Activated B cell treated with CpG ODN at 0.5 μM for 24 hours (primary cell): ENCODE data around the gene HSD17B8. TPM values are rescaled to one million over a fixed set of nuclear protein-coding genes. Genes with fewer than 3 reads are reported as not detected.

Experiments used
- ATAC-seq: fragments of 200-7000 bp; cut with Tn5 transposase; one replicate; pipeline ENCODE4 v1.10.0; 2021; ENCODE audit warnings: low read depth, mild to moderate bottlenecking, moderate library complexity
- CTCF ChIA-PET: fragments of 350-600 bp; sonication (Branson Sonifier 250); formaldehyde crosslinking; loops from one replicate; lab custom pipeline; 2021; ENCODE audit warnings: antibody characterized with exemption; lab: Charles Lee
- POLR2A ChIA-PET: fragments of 350-600 bp; sonication (Branson Sonifier 250); formaldehyde crosslinking; loops from one replicate; lab custom pipeline; 2021; ENCODE audit warnings: antibody characterized with exemption; lab: Charles Lee
- DNase-seq: peaks from one replicate; pipeline ENCODE4 v3.0.0; 2022
- H3K27ac Mint-ChIP-seq: one replicate; pipeline ENCODE4 v1.8.0; 2020; ENCODE audit warnings: mixed read lengths
- H3K27me3 Mint-ChIP-seq: one replicate; pipeline ENCODE4 v1.8.0; 2021; ENCODE audit warnings: mixed read lengths
- H3K36me3 Mint-ChIP-seq: one replicate; pipeline ENCODE4 v1.8.0; 2021; ENCODE audit warnings: low read depth, mixed read lengths
- H3K4me1 Mint-ChIP-seq: one replicate; pipeline ENCODE4 v1.8.0; 2021; ENCODE audit warnings: mixed read lengths
- H3K4me3 Mint-ChIP-seq: one replicate; pipeline ENCODE4 v1.8.0; 2020; ENCODE audit warnings: mild to moderate bottlenecking, mixed read lengths
- H3K9me3 Mint-ChIP-seq: one replicate; pipeline ENCODE4 v1.8.0; 2020; ENCODE audit warnings: mixed read lengths
- intact Hi-C: fragments of 100-400 bp; cut with micrococcal nuclease; formaldehyde crosslinking; loops from one replicate; pipeline ENCODE4 v1.15.1; 2024
- total RNA-seq: library from RNA; stranded (reverse); gene quantifications from 2 replicates; pipeline ENCODE4 v1.2.3, GENCODE V29; 2022
- TF ChIP-seq, protein P1 (sequence below): fragments of 200-600 bp; IDR thresholded peaks from one replicate; pipeline ENCODE4 v1.8.0; 2022; ENCODE audit warnings: antibody characterized with exemption, mild to moderate bottlenecking

HSD17B8 gene
- total RNA-seq, 1 donor from 2014 or later = 12.3 TPM

DNA sequence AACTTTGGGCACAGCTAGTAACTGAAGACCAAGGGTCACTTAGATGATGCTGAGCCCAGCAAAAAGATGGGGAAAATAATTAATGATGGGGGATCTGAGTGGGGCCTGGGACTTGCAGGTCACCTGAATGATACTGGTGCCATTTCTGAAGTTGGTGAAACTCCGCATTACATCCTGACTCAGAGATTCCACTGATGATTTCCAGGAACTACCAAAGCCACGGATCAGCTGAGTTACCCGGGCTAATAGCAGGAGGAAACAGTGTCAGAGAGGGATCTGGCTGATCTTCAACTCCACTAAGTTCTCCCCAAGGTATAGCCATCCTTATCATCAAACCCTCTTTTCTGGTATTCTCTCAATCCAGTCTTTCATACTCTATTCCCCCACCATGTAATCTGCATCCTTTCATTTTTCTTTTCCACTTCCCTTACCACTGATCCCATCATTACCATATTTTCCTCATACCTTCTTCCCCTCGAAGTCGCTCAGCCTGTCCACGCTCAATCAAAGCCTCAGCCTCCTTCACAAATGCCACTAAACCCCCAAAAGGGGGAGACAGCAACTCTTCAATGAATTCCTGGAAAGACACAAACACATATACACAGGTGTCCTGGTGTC lies 47.0 kb downstream of the HSD17B8 start:
- H3K27ac Mint-ChIP-seq = no peak overlapping the region
- ChIA-PET CTCF (no interaction called here), POLR2A (interaction anchor here (3.7 to 5.5 kb wide), 3 partner anchors 20 to 43 kb away, joined by 32 to 55 read pairs (median 37); partner anchors contain the start of genes B3GALT4, RING1, RPS18 and VPS52)
- ATAC-seq = no peak
- DNase-seq = no peak
- peak overlapping the region; percentile 40 for H3K4me3 Mint-ChIP-seq
- TF ChIP-seq, protein P1, sequence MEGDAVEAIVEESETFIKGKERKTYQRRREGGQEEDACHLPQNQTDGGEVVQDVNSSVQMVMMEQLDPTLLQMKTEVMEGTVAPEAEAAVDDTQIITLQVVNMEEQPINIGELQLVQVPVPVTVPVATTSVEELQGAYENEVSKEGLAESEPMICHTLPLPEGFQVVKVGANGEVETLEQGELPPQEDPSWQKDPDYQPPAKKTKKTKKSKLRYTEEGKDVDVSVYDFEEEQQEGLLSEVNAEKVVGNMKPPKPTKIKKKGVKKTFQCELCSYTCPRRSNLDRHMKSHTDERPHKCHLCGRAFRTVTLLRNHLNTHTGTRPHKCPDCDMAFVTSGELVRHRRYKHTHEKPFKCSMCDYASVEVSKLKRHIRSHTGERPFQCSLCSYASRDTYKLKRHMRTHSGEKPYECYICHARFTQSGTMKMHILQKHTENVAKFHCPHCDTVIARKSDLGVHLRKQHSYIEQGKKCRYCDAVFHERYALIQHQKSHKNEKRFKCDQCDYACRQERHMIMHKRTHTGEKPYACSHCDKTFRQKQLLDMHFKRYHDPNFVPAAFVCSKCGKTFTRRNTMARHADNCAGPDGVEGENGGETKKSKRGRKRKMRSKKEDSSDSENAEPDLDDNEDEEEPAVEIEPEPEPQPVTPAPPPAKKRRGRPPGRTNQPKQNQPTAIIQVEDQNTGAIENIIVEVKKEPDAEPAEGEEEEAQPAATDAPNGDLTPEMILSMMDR = no peak
- H3K36me3 Mint-ChIP-seq = peaks cover 30% of the 10 kb centered on the region
- intact Hi-C loops = no loop called here
- no peaks in the 10 kb centered on the region for H3K27me3 Mint-ChIP-seq
- no peaks in the 10 kb centered on the region for H3K9me3 Mint-ChIP-seq
- peaks cover 28% of the 10 kb centered on the region for H3K4me1 Mint-ChIP-seq

DNA sequence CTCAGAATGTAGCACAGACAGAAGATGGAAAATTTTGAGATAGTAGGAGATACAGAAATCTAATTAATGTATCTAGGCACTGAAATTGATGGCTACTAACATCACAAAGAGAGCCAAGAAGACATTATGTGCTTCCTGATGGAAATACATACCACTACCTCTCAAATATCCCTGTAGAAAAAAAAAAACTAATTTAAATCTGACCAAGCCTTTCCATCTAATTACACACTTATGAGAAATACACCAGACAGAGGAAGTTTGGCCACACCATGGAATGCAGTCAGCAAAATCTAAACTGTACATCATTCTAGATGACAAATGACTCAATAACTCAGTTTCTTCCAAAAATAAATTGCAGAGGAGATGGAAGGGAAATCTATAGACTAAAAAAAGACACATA lies 48.3 kb downstream of the HSD17B8 start:
- POLR2A ChIA-PET = interaction anchor here (0.7 to 5.5 kb wide), 2 partner anchors 19 to 158 kb away, joined by 8 to 55 read pairs; partner anchors contain the start of genes PHF1, RPS18 and VPS52
- Mint-ChIP-seq H3K9me3 (no peaks in the 10 kb centered on the region), H3K36me3 (peaks cover 33% of the 10 kb centered on the region), H3K4me1 (peaks cover 28% of the 10 kb centered on the region), H3K4me3 (no peak overlapping the region), H3K27me3 (no peaks in the 10 kb centered on the region), H3K27ac (peak overlapping the region; percentile 20)
- CTCF ChIA-PET = no interaction called here
- TF ChIP-seq, protein P1 = no peak
- intact Hi-C loops = no loop called here
- ATAC-seq (no peak), DNase-seq (no peak)

DNA sequence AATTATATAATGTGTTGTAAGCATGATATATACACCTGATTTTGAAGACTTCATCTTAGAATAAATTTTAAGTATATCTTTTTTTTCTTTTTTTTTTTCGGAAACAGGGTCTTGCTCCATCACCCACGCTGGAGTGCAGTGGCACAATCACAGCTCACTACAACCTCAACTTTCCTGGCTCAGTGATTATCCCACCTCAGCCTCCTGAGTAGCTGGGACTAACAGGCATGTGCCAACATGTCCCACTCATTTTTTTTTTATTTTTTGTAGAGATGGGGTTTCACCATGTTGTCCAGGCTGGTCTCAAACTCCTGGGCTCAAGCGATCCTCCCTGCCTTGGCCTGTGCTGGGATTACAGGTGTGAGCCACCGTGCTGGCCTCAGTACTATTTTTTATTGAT lies 50.1 kb downstream of the HSD17B8 start:
- Mint-ChIP-seq H3K36me3 (peaks cover 44% of the 10 kb centered on the region), H3K4me3 (no peak overlapping the region)
- POLR2A ChIA-PET = interaction anchor here (0.8 kb wide), 1 partner anchor 17 kb away, joined by 6 read pairs; the partner anchor contains the start of genes RPS18 and VPS52

More for the DNA sequence above, 50.1 kb downstream of the HSD17B8 start:
- intact Hi-C loops = no loop called here
- CTCF ChIA-PET = no interaction called here
- Mint-ChIP-seq H3K9me3 (no peaks in the 10 kb centered on the region), H3K27me3 (no peaks in the 10 kb centered on the region), H3K4me1 (peaks cover 12% of the 10 kb centered on the region), H3K27ac (no peak overlapping the region)
- ATAC-seq (no peak), DNase-seq (no peak)
- TF ChIP-seq, protein P1 = no peak

Other genes starting within 250 kb of the HSD17B8 start
- gene BRD2, start 236.1 kb upstream of the HSD17B8 start, total RNA-seq = 347 and 370 TPM in 2 replicates
- gene HLA-DOA, start 195.1 kb upstream of the HSD17B8 start, total RNA-seq = 153 and 167 TPM in 2 replicates
- gene HLA-DPA1, start 131.0 kb upstream of the HSD17B8 start, total RNA-seq = 718 and 730 TPM in 2 replicates
- 853 and 854 TPM in 2 replicates for gene HLA-DPB1, start 128.7 kb upstream of the HSD17B8 start, total RNA-seq
- gene COL11A2, start 12.2 kb upstream of the HSD17B8 start, total RNA-seq = 0.32 and 0.47 TPM in 2 replicates
- 72.4 and 74.3 TPM in 2 replicates for gene RXRB, start 4.0 kb upstream of the HSD17B8 start, total RNA-seq
- 31.7 and 35.2 TPM in 2 replicates for gene SLC39A7, start 3.8 kb upstream of the HSD17B8 start, total RNA-seq
- gene RING1, start 3.8 kb downstream of the HSD17B8 start, total RNA-seq = 41.7 and 43.8 TPM in 2 replicates
- gene VPS52, start 67.2 kb downstream of the HSD17B8 start, total RNA-seq = 82.0 and 97.2 TPM in 2 replicates
- 4,710 and 5,877 TPM in 2 replicates for gene RPS18, start 67.4 kb downstream of the HSD17B8 start, total RNA-seq
- 19.1 and 19.4 TPM in 2 replicates for gene B3GALT4, start 72.5 kb downstream of the HSD17B8 start, total RNA-seq
- 114 and 117 TPM in 2 replicates for gene WDR46, start 84.6 kb downstream of the HSD17B8 start, total RNA-seq
- 82.8 and 95.1 TPM in 2 replicates for gene PFDN6, start 84.9 kb downstream of the HSD17B8 start, total RNA-seq
- 54.7 and 66.5 TPM in 2 replicates for gene RGL2, start 94.3 kb downstream of the HSD17B8 start, total RNA-seq
- 319 and 350 TPM in 2 replicates for gene TAPBP, start 109.4 kb downstream of the HSD17B8 start, total RNA-seq
- 31.6 and 31.8 TPM in 2 replicates for gene ZBTB22, start 113.1 kb downstream of the HSD17B8 start, total RNA-seq
- gene DAXX, start 118.3 kb downstream of the HSD17B8 start, total RNA-seq = 82.5 and 85.4 TPM in 2 replicates
- 1.9 and 2.2 TPM in 2 replicates for gene KIFC1, start 187.2 kb downstream of the HSD17B8 start, total RNA-seq
- 76.0 and 83.4 TPM in 2 replicates for gene PHF1, start 206.4 kb downstream of the HSD17B8 start, total RNA-seq
- 111 and 120 TPM in 2 replicates for gene CUTA, start 213.5 kb downstream of the HSD17B8 start, total RNA-seq
- gene SYNGAP1, start 215.4 kb downstream of the HSD17B8 start, total RNA-seq = 19.5 and 25.4 TPM in 2 replicates
- gene ZBTB9, start 249.9 kb downstream of the HSD17B8 start, total RNA-seq = 10.7 and 12.5 TPM in 2 replicates